GM21367 (cell line): ENCODE measurements around the gene TMEM221.

ENCODE experiments used
- ATAC-seq: cut with Tn5 transposase; IDR thresholded peaks from one replicate; pipeline ENCODE4 v1.9.1; 2021; ENCODE audit not compliant: unreplicated experiment

TMEM221 gene

GRCh38 chr19:17406046-17406886 is 42.2 kb downstream of the TMEM221 start:
- ATAC-seq, result peak; percentile 16

GRCh38 chr19:17405250-17406045 is 43.0 kb downstream of the TMEM221 start, which contains the start of gene BST2:
Gene BST2 (minus strand): TSS chr19:17405630. CDS start chr19:17405575, 55 bp downstream.
- ATAC-seq, result peak; percentile 66

GRCh38 chr19:17404621-17405249 is 43.7 kb downstream of the TMEM221 start:
- ATAC-seq, result no peak

GRCh38 chr19:17404015-17404414 is 44.5 kb downstream of the TMEM221 start:
- no peak for ATAC-seq

- ATAC-seq, result no peak
Measured at GRCh38 chr19:17402982-17403855, 45.2 kb downstream of the TMEM221 start.

GRCh38 chr19:17401628-17402027 is 46.8 kb downstream of the TMEM221 start:
- no peak for ATAC-seq

- no peak for ATAC-seq
Measured at GRCh38 chr19:17398902-17399527, 49.5 kb downstream of the TMEM221 start.

GRCh38 chr19:17394891-17395415 is 53.5 kb downstream of the TMEM221 start:
- no peak for ATAC-seq

- no peak for ATAC-seq
Measured at GRCh38 chr19:17393914-17394313, 54.6 kb downstream of the TMEM221 start, which contains the start of gene CCDC194. Gene CCDC194 (minus strand): TSS chr19:17394196. CDS start chr19:17394158, 38 bp downstream.

GRCh38 chr19:17393002-17393401 is 55.5 kb downstream of the TMEM221 start:
- no peak for ATAC-seq

GRCh38 chr19:17391371-17392151 is 56.9 kb downstream of the TMEM221 start:
- no peak for ATAC-seq

GRCh38 chr19:17390665-17391370 is 57.6 kb downstream of the TMEM221 start:
- peak; percentile 79 for ATAC-seq

- ATAC-seq, result no peak
Measured at GRCh38 chr19:17389957-17390664, 58.4 kb downstream of the TMEM221 start.

GRCh38 chr19:17389288-17389687 is 59.2 kb downstream of the TMEM221 start:
- ATAC-seq, result no peak

- no peak for ATAC-seq
Measured at GRCh38 chr19:17385878-17386611, 62.4 kb downstream of the TMEM221 start.
